Karpas-422 (cell line): ENCODE data around the gene EEPD1. TPM values are rescaled to one million over a fixed set of nuclear protein-coding genes. Genes with fewer than 3 reads are reported as not detected.

Experiments used
- DNase-seq: peaks from one replicate; pipeline ENCODE4 v3.0.0-alpha.2; 2015
- H2AFZ ChIP-seq: fragments of 200-600 bp; sonication (generic); 2 replicates; pipeline ENCODE4 v1.6.1; 2014; ENCODE audit warnings: antibody characterized with exemption, low read length, mixed read lengths
- H3K27ac ChIP-seq: fragments of 200-600 bp; sonication (generic); 2 replicates; pipeline ENCODE4 v1.5.1; 2014; ENCODE audit warnings: mild to moderate bottlenecking, low read length, moderate library complexity
- H3K27me3 ChIP-seq: fragments of 200-600 bp; sonication (generic); 2 replicates; pipeline ENCODE4 v1.6.1; 2014; ENCODE audit warnings: low read length, mixed read lengths
- H3K36me3 ChIP-seq: fragments of 200-600 bp; sonication (generic); 2 replicates; pipeline ENCODE4 v1.6.1; 2014; ENCODE audit warnings: low read length, mixed read lengths; ENCODE audit not compliant: insufficient read depth
- H3K4me1 ChIP-seq: fragments of 200-600 bp; sonication (generic); 2 replicates; pipeline ENCODE4 v1.6.1; 2014; ENCODE audit warnings: mild to moderate bottlenecking, low read length, mixed read lengths
- H3K4me2 ChIP-seq: fragments of 200-600 bp; sonication (generic); 2 replicates; pipeline ENCODE4 v1.6.1; 2014; ENCODE audit warnings: low read length, low read depth, mild to moderate bottlenecking; ENCODE audit not compliant: poor library complexity, severe bottlenecking
- H3K4me3 ChIP-seq: fragments of 200-600 bp; sonication (generic); 2 replicates; pipeline ENCODE4 v1.5.1; 2014; ENCODE audit warnings: mild to moderate bottlenecking, antibody characterized with exemption, low read length, mixed read lengths
- H3K79me2 ChIP-seq: fragments of 200-600 bp; sonication (generic); 2 replicates; pipeline ENCODE4 v1.6.1; 2014; ENCODE audit warnings: mild to moderate bottlenecking, low read length, mixed read lengths
- H3K9ac ChIP-seq: fragments of 200-600 bp; sonication (generic); 2 replicates; pipeline ENCODE4 v1.6.0; 2014; ENCODE audit warnings: low read length
- H3K9me2 ChIP-seq: fragments of 200-600 bp; sonication (generic), shearing (Covaris generic); replicated peaks from 2 replicates; pipeline ENCODE4 v1.6.0; 2014; ENCODE audit warnings: mild to moderate bottlenecking, low read length, moderate library complexity; ENCODE audit not compliant: insufficient read depth
- H3K9me3 ChIP-seq: fragments of 300-700, 200-600 bp; sonication (generic); 2 replicates; pipeline ENCODE4 v1.6.1; 2014; ENCODE audit warnings: low read length, mixed read lengths
- H4K20me1 ChIP-seq: fragments of 200-600 bp; sonication (generic); 2 replicates; pipeline ENCODE4 v1.6.1; 2014; ENCODE audit warnings: mild to moderate bottlenecking, antibody characterized with exemption, low read length, low read depth; ENCODE audit not compliant: insufficient read depth
- total RNA-seq: library from RNA; depleted of rRNA; stranded (reverse); fragments of >200 nt; shearing (Covaris generic); gene quantifications from 2 replicates; pipeline ENCODE4 v1.2.3, GENCODE V29; 2014; ENCODE audit warnings: low replicate concordance

EEPD1 gene
- total RNA-seq, 1 experiment from 2014 or later: 28.8 TPM

DNA sequence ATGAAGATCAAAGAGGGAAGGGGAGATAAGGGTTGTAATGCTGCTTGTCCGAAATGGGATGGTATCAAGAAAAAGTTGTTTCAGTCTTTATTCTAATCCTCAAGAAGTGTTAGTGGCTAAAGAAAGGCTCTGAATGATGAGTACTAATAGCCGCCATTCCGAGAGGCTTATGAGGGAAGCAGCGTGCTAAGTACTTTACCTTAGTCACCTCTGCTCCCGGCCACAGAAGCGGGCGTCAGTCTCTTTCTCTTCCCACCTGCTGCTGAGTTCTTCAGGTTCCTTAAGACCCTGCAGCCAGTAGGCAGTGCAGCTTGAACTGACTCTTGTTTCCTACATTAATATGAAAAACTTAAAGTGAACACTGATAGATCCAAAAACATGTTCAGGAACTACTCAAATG is 73.1 kb downstream of the EEPD1 start:
- H3K27me3 ChIP-seq: no peaks in the 10 kb centered on the region
- H3K9me2 ChIP-seq: no peaks in the 10 kb centered on the region
- H3K27ac ChIP-seq: peak overlapping the region; percentile 52
- H2AFZ ChIP-seq: no peak overlapping the region
- H3K4me3 ChIP-seq: no peak overlapping the region
- no peak overlapping the region for H3K4me2 ChIP-seq
- DNase-seq: no peak
- H4K20me1 ChIP-seq: no peaks in the 10 kb centered on the region; the same call in 1 of the 2 replicates
- no peak overlapping the region for H3K9ac ChIP-seq
- H3K79me2 ChIP-seq: peaks cover 15% of the 10 kb centered on the region
- H3K9me3 ChIP-seq: no peaks in the 10 kb centered on the region
- peaks cover 37% of the 10 kb centered on the region for H3K4me1 ChIP-seq
- H3K36me3 ChIP-seq: peaks cover 3% of the 10 kb centered on the region; the same call in 1 of the 2 replicates

DNA sequence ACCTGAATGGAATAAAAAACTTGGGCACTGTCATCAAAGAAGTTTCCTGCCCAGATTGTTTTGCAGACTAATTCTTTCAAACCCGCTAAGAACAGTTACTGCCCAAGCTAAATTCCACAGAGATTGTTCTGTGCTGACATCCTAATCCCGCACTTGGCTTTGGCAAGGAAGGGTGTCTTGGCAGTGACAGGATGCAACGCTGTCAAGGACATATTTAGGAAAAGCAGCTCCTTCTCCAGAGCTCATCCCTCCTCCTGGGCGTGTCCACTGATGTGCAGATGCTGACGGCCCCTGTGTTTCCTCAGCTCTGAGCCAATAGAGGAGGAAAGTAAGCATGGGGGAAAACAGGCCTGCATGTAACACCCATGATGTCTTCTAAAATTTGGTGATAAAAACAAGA is 74.2 kb downstream of the EEPD1 start:
- Histone ChIP-seq H3K79me2 (peaks cover 4% of the 10 kb centered on the region), H3K9me3 (no peaks in the 10 kb centered on the region)
- DNase-seq: no peak

DNA sequence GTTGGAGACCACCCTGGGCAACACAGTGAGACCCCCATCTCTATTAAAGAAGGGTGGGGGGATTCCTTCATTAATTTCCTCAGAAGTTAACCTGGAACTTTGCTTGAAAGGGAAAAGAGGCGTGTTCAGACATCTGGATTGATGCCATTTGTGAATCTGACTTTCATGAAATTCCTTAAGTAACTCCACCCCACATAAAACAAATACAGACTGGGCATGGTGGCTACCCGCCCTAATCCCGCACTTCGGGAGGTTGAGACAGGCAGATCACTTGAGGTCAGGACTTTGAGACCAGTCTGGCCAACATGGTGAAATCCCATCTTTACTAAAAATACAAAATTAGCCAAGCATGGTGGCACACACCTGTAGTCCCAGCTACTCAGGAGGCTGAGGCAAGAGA is 75.0 kb downstream of the EEPD1 start:
- no peaks in the 10 kb centered on the region; the same call in 1 of the 2 replicates for H4K20me1 ChIP-seq
- no peak overlapping the region for H3K4me3 ChIP-seq
- H3K27me3 ChIP-seq: no peaks in the 10 kb centered on the region
- peaks cover 3% of the 10 kb centered on the region; the same call in 1 of the 2 replicates for H3K36me3 ChIP-seq
- no peak overlapping the region for H3K27ac ChIP-seq
- no peak overlapping the region for H3K9ac ChIP-seq
- H3K9me2 ChIP-seq: no peaks in the 10 kb centered on the region
- H2AFZ ChIP-seq: no peak overlapping the region
- no peaks in the 10 kb centered on the region for H3K9me3 ChIP-seq
- H3K79me2 ChIP-seq: no peaks in the 10 kb centered on the region; the same call in none of the 2 replicates
- no peak overlapping the region for H3K4me2 ChIP-seq
- H3K4me1 ChIP-seq: peaks cover 53% of the 10 kb centered on the region
- DNase-seq: no peak

More for the DNA sequence above, 74.2 kb downstream of the EEPD1 start:
- Histone ChIP-seq H3K9me2 (no peaks in the 10 kb centered on the region), H3K9ac (no peak overlapping the region), H3K36me3 (peaks cover 3% of the 10 kb centered on the region; the same call in 1 of the 2 replicates), H3K4me3 (no peak overlapping the region), H4K20me1 (no peaks in the 10 kb centered on the region; the same call in 1 of the 2 replicates), H2AFZ (no peak overlapping the region), H3K4me2 (no peak overlapping the region), H3K4me1 (peaks cover 46% of the 10 kb centered on the region), H3K27ac (no peak overlapping the region; the same call in 1 of the 2 replicates), H3K27me3 (no peaks in the 10 kb centered on the region)

DNA sequence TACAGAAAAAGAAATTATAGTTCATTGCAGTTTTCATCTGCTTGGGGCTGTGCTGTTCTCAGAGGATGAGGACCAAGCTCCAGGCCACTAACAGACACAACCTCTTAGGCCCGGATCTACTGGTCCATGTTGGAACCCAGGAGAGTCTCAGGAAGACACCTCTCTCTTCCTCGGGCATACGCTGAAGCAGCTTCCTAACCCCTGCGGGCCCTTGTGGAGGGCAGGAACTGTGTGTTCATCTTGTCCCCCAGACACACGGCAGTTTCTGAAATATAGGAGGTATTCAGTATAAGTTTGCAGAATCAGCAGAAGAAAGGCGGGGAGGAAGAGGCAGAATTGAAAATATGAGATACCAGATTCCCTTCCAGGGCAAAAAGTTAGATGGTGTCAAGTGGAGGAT is 78.4 kb downstream of the EEPD1 start:
- no peak overlapping the region for H3K9ac ChIP-seq
- H3K27me3 ChIP-seq: no peaks in the 10 kb centered on the region
- H3K9me2 ChIP-seq: no peaks in the 10 kb centered on the region
- H3K4me2 ChIP-seq: no peak overlapping the region
- H3K4me1 ChIP-seq: peaks cover 45% of the 10 kb centered on the region
- no peaks in the 10 kb centered on the region; the same call in none of the 2 replicates for H3K79me2 ChIP-seq
- H2AFZ ChIP-seq: no peak overlapping the region
- H3K27ac ChIP-seq: peak overlapping the region; percentile 4; the same call in 1 of the 2 replicates
- no peaks in the 10 kb centered on the region for H3K9me3 ChIP-seq
- H4K20me1 ChIP-seq: no peaks in the 10 kb centered on the region; the same call in 1 of the 2 replicates
- no peak for DNase-seq
- no peaks in the 10 kb centered on the region for H3K36me3 ChIP-seq
- no peak overlapping the region for H3K4me3 ChIP-seq

DNA sequence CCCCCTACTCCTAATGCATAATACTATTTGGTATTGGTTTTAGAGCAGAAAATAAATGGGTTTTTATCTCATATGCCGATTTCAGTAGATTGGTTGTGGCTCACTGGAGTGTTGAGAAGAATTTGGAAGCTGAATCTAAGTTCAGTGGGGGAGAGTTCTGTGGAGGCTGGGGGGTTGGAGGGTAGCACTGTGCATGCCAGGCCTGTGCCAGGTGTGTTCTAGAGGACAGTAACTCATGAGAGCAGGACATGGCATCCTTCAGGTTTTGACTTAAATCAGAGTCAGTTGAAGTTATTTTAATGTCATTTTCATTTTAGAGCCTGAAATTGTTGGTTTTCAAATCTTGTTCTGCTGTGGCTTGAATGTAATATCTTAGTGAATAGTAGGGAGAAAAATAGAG is 79.5 kb downstream of the EEPD1 start:
- Histone ChIP-seq H3K9me2 (no peaks in the 10 kb centered on the region), H3K4me2 (no peak overlapping the region), H3K4me3 (no peak overlapping the region), H4K20me1 (peaks cover 3% of the 10 kb centered on the region; the same call in 1 of the 2 replicates), H3K79me2 (peaks cover 8% of the 10 kb centered on the region), H2AFZ (no peak overlapping the region), H3K36me3 (no peaks in the 10 kb centered on the region), H3K9me3 (no peaks in the 10 kb centered on the region), H3K27me3 (no peaks in the 10 kb centered on the region), H3K4me1 (peaks cover 47% of the 10 kb centered on the region), H3K9ac (no peak overlapping the region), H3K27ac (peak overlapping the region; percentile 42; the same call in 1 of the 2 replicates)
- DNase-seq: no peak

DNA sequence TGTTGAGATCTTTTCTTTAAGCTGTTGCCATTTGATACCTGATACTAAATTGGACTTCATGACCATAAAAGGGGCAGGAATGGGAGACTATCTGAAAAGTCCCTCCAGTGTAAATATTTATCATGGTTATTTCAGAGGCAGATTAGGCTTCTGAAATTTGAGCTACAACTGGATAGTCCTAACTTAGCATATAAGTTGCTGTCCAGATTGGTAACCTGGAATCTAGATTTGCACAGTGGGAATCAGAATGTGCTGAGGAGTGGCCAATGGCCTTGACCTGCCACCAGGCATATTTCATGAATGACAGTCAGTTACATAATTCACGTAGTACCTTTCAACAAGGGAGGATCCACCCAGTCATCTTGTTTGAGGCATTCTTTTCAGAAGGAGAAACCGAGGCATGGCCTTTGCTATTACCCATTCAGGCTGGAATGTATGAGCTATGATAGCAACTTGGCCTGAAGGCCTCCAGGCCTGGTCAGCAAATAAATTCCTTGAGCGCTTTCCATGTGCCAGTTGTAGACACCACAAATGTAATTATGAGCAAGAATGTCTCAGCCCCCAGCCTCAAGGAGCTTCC is 80.0 kb downstream of the EEPD1 start:
- peaks cover 49% of the 10 kb centered on the region for H3K4me1 ChIP-seq
- no peak overlapping the region for H3K9ac ChIP-seq
- H3K9me2 ChIP-seq: no peaks in the 10 kb centered on the region
- peaks cover 10% of the 10 kb centered on the region for H3K79me2 ChIP-seq
- H3K9me3 ChIP-seq: no peaks in the 10 kb centered on the region
- H4K20me1 ChIP-seq: peaks cover 3% of the 10 kb centered on the region; the same call in 1 of the 2 replicates
- no peak overlapping the region for H3K4me3 ChIP-seq
- H2AFZ ChIP-seq: no peak overlapping the region
- H3K36me3 ChIP-seq: no peaks in the 10 kb centered on the region
- no peak overlapping the region for H3K4me2 ChIP-seq
- peak overlapping the region; percentile 42; the same call in 1 of the 2 replicates for H3K27ac ChIP-seq
- no peaks in the 10 kb centered on the region for H3K27me3 ChIP-seq
- DNase-seq: no peak

DNA sequence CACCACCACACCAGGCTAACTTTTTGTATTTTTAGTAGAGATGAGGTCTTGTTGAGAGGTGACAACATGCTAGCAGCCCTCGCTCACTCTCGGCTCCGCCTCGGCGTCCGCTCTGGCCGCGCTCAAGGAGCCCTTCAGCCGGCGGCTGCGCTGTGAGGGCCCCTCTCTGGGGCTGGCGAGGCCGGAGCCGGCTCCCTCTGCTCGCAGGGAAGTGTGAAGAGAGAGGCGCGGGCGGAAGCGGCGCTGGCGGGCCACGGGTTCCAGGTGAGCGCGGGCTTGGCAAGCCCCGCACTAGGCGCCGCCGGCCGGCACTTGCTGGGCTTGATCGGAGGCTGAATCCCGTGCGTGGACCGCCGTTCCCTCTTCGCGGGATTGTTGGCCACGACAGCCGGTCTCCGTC is 83.0 kb downstream of the EEPD1 start:
- Histone ChIP-seq H3K27ac (no peak overlapping the region), H3K9me3 (no peaks in the 10 kb centered on the region), H3K4me2 (no peak overlapping the region), H4K20me1 (peaks cover 3% of the 10 kb centered on the region; the same call in 1 of the 2 replicates), H3K36me3 (no peaks in the 10 kb centered on the region; the same call in 1 of the 2 replicates), H3K4me3 (no peak overlapping the region), H3K79me2 (peaks cover 36% of the 10 kb centered on the region), H3K9me2 (no peaks in the 10 kb centered on the region), H3K9ac (no peak overlapping the region), H3K27me3 (no peaks in the 10 kb centered on the region), H2AFZ (no peak overlapping the region), H3K4me1 (peaks cover 46% of the 10 kb centered on the region)
- DNase-seq: no peak

DNA sequence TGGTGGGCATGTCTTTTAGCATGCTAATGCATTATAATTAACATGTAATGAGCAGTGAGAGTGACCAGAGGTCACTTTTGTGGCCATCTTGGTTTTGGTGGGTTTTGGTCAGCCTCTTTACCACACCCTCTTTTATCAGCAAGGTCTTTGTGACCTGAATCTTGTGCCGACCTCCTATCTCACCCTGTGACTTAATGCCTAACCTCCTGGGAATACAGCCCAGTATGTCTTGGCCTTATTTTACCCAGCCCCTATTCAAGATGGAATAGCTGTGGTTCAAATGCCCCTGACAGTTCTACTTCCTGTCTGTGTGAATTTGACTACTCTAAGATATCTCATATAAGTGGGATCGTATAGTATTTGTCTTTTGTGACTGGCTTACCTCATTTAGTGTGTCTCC is 85.1 kb downstream of the EEPD1 start:
- Histone ChIP-seq H2AFZ (no peak overlapping the region), H3K9me3 (no peaks in the 10 kb centered on the region), H3K4me3 (no peak overlapping the region), H3K4me1 (peaks cover 33% of the 10 kb centered on the region), H3K9ac (no peak overlapping the region), H3K79me2 (peaks cover 50% of the 10 kb centered on the region), H3K27me3 (no peaks in the 10 kb centered on the region), H3K4me2 (no peak overlapping the region), H4K20me1 (peaks cover 3% of the 10 kb centered on the region; the same call in 1 of the 2 replicates), H3K36me3 (no peaks in the 10 kb centered on the region; the same call in 1 of the 2 replicates), H3K9me2 (no peaks in the 10 kb centered on the region), H3K27ac (peak overlapping the region; percentile 12)
- no peak for DNase-seq
